NCI-H748 treated with DMSO at 0.1 percent for 48 hours (cell line): ENCODE data around the gene CCDC146.
"Not testable (repeated sequence)": the region's sequence is repeated elsewhere in the genome, so short reads cannot be mapped to it uniquely, and the experiment has no call there.

Source experiments
- DNase-seq: peaks from one replicate; lab custom pipeline; 2025; lab: John Stamatoyannopoulos, UW

CCDC146 gene

DNA sequence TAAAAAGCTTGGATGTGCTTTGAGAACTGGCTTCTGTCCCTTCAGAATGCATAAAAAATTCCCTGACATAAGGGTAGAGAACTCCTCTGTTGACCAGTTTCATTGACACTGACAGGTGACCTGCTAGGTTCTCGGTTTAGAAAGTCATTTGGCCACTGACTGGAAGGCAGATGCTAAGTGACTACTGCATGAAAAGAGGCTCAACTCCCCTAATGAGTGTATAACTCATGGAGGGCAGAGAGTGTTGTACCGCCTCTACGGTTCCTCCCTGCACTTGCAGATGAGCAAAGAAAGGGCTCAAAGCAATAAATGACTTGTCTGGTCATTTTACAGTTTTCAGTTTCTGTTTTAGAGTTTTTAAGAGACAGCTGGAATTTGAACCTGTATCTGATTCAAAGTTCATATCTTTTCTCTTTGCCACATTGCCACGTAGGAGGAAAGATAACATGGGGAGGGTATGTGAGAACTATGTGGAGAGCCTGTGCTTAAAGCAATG is 80.1 kb downstream of the CCDC146 start:
- no peak for DNase-seq

DNA sequence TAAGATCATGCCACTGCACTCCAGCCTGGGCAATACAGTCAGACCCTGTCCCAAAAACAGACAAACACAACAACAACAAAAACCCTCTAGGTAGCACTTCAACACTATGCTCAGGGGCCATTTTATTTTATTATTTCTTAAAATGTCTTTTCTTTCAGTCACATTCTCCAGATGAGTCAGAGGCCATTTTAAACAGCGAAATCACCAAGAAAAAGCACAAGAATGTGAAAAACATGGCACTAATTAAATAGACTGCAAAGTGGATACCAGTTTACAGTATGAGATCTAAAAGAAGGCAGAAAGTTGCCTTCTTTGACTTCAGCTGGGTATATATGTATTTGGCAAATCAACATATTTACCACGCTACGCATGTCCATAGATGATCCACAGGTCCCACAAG is 83.3 kb downstream of the CCDC146 start:
- no peak for DNase-seq

DNA sequence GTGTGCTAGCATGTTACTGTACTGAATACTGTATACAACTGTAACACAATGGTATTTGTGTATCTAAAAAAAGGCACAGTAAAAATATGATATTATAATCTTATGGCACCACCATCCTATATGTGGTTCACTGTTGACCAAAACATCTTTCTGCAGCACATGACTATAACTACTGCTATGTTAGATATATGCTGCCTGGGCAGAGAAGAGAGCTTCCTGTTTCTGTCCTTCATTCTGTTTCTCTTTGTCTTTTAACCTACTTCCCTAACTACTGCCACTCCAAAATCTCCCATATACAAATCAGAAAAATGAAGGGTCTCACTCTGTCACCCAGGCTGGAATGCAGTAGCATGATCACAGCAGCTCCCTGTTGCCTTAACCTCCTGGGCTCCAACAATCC is 86.0 kb downstream of the CCDC146 start:
- no peak for DNase-seq

DNA sequence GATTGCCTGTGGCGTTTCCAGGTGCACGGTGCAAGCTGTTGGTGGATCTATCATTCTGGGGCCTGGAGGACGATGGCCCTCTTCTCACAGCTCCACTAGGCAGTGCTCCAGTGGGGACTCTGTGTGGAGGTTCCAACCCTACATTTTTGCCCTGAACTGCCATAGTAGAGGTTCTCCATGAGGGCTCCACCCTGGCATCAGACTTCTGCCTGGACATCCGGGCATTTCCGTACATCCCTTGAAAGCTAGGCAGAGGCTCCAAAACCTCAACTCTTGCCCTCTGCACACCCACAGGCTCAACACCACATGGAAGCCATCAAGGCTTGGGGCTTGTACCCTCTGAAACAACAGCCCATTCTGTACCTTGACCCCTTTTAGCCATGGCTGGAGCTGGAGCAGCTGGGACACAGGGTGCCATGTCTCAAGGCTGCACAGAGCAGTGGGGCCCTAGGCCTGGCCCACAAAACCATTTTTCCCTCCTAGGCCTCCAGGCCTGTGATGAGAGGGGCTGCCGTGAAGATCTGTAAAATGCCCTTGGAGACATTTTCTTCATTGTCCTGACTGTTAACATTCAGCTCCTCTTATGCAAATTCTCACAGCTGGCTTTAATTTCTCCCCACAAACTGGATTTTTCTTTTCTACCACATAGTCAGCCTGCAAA is 87.2 kb downstream of the CCDC146 start:
- DNase-seq = no peak

DNA sequence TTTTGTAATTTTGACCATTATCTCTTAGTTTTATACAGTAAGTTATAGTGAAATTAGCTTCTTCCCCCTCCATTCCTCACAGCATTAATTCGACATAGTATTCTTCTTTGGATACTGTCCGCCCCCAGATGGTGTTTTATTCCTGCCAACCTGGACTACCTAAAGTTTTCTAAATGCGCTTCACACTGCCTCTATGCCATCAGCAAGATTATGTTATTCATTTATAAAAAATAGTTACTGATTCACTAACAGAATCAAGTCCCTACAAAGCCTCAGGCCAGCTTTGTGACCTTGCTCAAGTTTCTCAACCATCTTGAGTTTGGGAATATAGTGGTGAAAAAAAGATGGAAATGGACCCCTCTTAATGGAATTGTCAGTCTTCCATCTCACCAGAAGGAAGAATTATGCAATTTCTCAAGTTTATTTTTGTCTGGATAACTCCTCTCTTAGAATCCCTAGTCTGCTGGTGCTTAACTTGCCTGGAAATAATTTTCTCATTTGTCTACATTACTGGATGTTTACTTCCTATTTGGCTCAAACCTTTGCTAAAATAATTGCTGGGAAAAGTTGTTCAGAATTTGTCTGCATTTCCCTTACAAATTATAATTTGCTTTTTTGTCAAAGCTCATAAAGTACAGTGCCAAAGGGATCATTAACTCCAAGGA is 93.9 kb downstream of the CCDC146 start:
- DNase-seq = no peak

DNA sequence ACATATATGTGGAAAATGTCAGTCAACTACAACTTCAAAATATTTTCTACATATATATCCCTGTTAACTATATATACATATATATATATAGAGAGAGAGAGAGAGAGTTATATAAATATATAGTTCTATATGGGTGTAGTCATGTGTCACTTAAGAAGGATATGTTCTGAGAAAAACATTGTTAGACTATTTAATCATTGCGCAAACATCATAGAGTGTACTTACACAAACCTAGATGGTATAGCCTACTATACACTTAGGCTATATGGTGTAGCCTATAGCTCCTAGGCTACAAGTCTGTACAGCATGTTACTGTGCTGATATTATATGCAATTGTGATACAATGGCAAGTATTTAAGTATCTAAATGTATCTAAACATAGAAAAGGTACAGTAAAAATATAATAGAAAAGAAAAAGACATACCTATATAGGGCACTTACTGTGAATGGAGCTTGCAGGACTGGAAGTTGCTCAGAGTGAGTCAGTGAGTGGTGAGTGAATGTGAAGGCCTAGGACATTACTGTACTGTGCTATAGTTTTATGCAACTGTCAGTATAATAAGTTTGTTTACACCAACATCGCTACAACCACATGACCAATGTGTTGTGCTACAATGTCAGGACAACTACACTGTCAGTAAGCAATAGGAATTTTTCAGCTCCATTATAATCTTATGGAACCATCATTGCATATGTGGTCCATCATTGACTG is 95.2 kb downstream of the CCDC146 start:
- DNase-seq = no peak

DNA sequence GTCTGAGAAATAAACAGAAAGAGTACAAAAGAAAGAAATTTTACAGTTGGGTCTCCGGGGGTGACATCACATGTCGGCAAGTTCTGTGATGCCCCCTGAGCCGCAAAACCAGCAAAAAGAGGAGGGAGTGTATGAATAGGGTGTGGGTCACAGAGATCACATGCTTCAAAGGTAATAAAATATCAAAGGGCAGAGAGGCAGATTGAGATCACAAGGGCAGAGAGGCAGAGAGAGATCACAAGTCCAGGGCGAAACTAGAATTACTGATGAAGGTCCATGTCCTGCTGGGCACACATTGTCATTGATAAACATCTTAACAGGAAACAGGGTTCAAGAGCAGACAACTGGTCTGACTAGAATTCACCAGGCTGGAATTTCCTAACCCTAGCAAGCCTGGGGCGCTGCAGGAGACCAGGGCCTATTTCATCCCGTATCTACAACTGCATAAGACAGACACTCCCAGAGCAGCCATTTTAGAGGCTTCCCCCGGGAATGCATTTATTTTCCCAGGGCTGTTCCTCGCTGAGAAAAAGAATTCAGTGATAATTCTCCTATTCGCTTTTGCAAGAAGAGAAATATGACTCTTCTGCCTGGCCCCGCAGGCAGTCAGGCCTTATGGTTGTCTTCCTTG is 97.4 kb downstream of the CCDC146 start:
- DNase-seq = not testable (repeated sequence)

DNA sequence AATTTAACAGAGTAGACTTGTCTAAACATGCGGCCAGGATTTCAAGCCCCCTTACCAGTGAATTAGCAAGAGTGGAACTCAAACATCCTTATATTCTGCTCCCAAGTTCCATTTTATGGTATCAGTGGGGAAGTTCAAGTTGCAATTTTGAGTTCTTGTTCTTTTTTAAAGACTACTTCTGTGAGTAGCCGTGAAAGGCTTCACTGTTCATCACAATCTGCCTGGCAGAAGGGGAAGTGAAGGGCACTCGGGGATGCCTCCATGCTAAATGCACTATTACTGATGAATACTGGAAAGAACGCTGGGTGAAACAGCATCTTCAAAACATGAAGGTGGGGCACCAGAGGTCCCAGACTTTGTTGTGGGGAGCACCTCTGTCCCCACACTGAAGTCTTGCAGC is 99.7 kb downstream of the CCDC146 start:
- no peak for DNase-seq

DNA sequence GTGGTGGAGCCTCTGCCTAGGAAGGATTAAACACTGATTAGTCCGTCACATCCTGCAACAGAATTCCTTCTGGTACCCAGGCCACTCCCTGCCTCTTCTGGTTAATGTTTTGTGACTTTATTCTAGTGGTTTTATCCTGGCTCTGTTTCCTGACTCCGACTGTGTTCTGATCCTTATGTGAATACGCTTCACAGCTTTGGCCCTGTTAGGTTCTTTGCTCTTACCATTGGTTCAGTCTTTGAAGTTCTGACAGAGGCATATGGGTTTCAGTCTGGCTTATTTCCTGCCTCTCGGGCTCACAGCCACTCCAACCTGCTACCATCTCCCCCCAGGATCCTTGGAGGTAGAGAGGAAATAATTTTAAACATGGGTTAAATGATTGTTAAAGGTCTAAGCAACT is 100.4 kb downstream of the CCDC146 start:
- DNase-seq = no peak

DNA sequence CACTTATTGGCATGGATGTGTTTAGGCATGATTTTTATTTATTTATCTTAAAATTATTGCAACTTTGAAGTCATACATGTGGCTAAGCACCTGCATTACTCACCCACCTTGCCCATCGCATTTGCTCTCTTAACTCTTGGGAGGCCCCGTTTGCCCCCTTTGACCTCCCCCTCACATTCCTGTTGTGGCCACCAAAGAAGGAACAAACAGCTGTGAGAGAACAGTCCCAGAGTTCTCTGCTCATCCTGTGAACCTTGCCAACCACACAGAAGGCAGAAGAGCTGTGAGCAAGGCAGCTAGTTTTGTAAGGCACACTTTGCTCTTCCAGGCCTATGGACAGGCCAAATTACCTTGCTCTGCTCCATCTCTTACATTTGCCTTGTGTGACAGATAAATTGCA is 100.8 kb downstream of the CCDC146 start:
- no peak for DNase-seq

DNA sequence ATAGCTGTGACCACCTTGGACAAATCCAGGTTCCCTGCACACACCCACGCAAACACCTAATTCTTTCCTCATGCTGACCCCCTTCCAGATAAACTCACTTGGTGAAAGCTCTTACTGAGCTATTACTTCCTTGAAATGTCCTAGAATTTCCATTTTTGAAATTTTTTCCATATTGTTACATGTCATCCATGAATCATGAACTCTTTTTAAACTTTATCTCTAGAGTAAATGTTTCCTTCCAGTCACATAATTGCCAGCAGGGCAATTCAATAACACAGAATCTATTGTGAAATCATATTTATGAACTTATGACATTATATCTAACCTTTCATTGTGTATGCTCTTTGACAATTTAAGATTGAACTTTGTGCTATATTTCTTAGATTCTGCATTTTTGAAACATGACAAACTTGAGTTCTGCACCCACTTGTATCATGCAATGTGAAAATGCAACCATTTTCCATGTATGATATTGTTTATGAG is 104.0 kb downstream of the CCDC146 start:
- DNase-seq = no peak

DNA sequence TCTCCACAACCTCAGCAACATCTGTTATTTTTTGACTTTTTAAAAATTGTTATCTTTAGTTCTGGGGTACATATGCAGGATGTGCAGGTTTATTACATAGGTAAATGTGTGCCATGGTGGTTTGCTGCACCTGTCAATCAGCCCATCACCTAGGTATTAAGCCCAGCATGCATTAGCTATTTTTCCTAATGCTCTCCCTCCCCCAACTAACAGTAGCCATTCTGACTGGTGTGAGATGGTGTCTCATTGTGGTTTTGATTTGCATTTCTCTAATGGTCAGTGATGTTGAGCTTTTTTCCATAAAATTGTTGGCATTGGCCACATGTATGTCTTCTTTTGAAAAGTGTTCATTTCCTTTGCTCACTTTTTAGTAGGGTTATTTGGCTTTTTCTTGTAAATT is 106.4 kb downstream of the CCDC146 start:
- DNase-seq = not testable (repeated sequence)

DNA sequence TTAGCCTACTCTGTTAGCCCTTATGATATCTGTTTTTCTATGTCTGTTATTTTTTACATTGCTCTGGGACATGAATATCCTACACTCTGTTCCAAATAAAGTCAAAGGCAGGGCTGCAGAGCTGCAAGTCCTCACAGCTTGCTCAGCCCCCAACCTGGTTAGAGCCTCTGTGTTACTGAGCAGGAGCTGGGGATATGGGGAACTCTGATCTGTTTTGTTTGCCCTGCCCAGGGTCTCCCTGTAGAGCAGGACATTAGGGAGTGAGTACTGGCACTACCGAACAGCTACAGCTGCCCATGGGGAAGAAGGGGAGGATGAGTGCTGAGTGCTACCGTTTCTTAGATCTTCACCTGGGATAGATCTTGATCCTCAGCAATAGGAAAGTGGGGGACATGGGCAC is 110.1 kb downstream of the CCDC146 start:
- DNase-seq = no peak

DNA sequence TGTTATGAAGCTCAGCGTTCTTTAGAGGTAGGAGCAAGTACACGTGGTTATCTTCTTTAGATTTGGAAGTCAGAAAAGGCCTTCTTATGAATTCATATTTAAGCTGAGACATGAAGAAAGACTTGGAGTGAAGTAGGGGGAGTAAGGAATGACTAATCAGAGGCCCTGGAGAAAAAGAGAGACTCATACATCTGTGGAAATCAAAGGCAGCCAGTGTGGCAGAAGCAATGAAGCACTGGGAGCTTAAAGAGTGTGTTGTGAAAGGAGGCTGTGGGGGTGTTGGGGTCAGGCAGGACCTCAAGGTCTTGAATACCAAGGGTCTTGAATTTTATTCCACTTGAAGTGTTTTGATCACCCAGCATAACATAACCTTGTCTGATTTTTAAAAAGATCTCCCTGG is 112.9 kb downstream of the CCDC146 start:
- DNase-seq = no peak

DNA sequence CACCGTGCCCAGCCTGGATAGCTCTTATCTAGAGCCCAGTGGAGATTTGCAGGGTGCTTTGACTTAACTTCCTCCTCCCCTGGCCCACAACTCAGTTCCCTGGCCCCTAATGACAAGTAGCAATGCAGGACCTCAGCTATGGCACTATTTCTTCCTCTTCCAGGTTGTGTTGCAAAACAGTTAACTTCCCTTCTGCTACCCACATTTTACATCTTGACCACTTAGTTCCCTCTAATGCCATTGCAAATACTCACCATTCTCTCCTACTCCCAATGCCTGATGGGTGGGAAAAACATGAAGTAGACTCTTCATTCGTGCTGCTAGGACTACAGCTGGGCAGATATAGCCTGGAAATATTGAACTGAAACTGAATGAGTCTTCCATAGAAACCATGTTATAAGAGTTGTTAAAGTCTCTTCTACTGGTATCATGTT is 116.3 kb downstream of the CCDC146 start:
- DNase-seq = no peak

DNA sequence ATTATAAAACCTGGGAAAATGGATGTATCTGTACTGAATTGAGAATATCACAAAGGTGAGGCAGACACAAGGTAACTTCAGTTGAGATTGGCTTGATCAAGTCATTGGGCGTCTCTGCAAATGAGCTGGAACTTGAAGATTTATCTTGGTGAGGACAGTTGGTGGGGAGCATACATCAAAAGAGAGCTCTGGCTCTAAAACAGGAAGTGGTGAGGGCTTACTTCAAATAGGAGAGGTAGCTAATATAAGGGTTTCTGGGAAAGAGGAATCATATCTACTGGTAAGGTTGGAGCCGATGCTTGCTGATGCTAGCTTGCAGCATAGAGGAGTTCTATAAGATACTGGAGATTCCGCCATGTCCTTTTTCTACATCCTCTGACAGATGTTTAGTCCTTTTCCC is 117.1 kb downstream of the CCDC146 start:
- DNase-seq = no peak

DNA sequence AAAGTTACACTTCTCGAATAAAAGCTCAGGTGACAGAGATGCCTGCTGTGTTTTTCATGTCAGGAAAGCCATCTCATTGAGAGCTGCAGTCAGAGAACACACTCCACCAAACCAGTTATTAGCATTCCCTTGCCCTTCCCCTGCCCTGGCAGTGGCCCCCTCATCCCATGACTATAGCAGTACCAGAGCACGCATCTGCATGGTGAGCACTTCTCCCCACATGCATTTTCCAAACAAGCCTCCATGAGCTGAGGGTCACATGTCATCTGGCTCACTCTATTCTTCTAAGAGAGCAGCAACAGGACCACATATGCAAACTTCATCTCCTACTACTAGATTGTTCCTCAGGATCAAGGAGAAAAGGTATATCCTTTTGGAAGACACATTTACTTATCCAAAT is 119.7 kb downstream of the CCDC146 start:
- no peak for DNase-seq

DNA sequence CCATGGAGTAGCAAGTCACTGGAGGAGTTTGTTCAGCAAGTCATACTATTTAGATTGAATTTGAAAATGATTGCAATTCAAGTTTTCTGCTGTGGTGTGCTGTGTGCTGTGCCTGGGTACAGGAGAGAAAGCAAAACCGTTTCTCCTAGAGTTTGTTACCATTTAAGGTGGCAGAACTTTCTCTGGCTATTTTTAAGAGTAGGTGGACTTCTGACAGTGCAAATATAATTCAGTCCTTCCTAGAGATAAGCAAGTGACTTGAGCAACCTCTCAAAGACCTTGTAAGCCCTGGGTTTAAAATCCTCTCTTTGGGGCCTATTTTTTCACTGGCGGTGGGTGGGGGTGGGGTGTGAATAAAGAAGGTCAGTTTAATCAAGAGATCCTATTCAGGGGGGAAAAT is 120.1 kb downstream of the CCDC146 start:
- no peak for DNase-seq

DNA sequence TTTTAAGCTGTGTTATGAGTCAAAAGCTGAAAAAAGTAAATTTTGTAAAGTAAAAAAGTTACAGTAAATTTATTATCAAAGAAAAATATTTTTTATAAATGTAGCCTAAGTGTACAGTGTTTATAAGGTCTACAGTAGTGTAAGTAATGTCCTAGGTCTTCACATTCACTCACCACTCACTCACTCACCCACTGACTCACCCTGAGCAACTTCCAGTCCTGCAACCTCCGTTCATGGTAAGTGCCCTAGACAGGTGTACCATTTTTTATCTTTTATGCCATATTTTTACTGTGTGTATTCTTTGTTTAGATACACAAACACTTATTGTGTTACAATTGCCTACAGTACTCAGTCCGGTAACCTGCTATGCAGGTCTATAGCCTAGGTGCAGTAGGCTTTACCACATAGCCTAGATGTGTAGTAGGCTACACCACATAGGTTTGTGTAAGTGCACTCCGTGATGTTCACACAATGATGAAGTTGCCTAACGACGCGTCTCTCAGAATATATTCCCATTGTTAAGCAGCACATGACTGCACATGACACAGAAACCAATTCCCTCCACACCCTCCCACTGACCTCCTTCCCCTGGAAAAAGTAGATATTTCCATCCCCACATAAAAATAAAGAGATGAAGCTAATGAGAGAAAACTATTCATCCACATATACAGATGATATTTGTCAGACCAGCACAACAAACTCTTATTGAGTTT is 122.0 kb downstream of the CCDC146 start:
- no peak for DNase-seq

DNA sequence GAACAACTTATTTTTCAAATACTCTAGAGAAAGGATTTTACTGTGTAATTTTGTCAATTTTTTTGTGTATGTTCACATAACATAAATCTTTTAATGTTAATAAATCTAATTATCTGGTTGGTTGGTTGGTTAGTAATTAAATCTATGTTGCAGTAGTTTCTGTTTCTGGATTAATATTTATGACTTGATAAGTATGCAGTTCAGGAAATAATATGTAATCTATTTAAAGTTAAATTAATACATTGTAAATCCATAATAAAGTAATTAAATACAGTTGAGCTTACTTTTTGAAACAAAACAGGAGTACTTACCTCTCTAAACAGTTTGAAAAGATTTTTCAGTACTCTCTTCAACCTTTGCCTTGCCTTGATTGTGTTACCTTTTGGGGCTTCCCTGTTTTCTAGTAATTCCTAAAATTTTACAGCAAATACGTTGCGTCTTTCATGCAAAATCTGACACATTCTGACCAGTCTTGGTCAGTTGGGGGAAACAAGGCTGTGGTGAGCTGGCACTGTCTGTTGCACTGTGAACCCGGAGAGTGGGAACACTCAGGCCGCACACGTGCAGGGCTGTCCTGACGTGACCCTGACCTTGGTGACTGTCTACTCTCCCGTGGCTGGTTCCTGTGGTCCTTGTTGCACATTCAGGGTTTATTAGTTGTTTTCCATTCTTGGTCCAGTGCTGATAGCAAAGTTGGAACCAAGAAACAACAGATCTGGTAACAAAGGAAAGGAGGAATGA is 122.8 kb downstream of the CCDC146 start:
- no peak for DNase-seq

DNA sequence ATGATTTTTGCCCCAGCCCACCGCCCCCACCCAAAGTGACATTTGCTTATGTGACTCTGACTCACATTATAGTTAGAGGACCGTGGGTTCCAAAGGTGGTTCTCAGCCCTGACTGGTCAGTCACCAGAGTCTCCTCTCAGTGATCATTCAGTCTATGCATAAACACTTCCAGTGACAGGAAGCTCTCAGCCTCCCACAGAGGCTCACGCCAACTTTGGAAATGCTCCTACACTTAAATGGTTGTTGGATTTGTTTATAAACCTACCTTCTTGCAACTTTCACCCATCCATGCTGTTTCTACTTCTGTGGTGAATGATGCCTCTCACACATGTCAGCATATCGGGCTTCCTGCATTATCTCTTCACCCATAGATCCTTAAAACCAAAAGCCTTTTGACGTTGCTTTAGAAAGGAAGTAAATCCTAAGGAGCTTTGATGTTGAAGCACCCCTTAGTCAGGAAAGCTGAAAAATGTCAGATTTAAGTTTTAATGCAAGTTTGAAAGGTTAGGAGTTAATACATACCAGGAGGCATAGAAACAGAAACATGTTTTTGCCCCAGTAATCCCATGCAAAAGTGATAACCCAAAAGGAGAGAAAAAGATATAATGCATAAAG is 123.7 kb downstream of the CCDC146 start:
- DNase-seq = no peak
